Activated CD4-positive, alpha-beta T cell treated with anti-CD3 and anti-CD28 coated beads, Interleukin-10, Interleukin-2, amounts not matched to agents 100 ng/mL and 50 ng/mL, durations not matched to agents 16 hours and 8 hours (primary cell): ENCODE data around the gene DBN1.

Experiments used
- DNase-seq: peaks from one replicate; pipeline ENCODE4 v3.0.0-alpha.2; 2020

DBN1 gene

DNA sequence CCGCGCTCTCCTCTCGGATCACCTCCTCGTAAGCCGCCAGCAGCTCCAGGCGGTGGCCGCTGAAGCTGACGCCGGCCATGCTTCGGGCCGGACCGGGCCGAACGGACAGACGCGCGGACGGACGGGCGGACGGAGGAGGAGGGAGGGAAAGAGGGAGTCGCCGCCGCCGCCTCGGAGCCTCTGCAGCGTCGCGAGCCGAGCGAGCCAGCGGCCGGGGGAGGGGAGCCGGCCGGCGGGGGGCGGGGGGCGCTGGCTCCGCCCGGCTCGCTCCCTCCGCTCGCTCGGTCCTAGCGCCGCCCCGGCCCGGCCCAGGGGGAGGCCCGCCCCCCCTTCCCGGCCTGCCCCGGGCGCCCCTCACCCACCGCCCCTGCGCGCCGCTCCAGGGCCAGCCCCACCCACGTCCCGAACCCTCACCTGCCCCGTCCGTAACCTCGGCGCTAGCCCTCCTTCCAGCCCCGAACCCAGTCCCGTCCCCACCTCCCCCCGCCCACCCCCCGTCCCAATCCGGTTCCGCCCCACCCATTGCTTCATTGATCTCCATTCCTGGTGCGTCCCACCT, at the start of gene DBN1:
DBN1 (minus strand) TSS at position 192 of the 559 bp plus-strand sequence; CDS start at position 79, 113 bp downstream.
- no peak for DNase-seq

DNA sequence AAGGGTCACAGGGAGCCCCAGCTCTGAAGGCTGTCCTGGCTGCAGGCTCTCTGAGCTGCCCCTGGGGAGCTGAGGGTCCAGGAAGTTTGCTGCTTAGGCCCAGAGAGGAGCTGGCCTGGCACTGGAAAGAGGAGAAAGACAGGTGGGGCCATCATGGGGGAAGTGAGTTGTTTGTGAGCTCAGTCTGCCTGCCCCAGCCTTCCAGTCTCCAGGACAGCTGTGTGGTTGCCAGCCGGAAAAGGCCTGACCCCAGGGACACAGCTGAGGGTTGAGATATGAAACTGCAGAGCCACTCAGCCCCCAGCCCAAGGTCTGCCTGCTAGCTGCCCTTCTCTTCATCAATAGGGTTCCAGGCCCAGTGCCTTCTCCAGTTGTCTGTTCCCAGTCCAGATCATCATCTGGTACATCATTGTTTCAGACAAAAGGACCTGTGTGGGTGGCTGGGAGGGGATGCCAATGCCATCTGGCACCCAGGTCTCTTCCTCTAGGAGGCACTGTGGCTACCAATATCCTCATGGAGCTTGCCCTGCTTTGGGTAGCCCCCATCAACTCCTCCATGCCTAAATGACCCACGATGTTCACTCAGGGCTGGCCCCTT, 47.6 kb upstream of the DBN1 start:
- DNase-seq, result no peak

DNA sequence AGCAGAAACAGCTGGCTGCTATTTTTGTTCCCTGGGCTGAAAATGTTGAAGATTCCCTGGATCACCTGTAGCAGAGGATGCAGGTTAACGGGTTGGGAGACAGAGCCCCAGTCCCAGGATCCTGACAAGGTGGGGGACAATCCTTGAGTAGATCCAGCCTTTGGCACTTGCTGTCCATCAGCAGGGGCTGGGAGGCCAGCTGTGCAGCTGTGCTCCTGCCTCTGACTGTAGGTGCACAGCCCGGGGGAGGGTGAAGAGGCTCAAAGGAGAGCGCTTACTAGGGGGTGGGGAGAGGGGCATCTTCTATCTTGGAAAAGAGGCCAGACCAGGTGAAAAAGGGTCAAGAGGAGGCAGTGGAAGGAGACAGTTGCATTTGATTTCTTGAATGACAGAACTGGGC, 46.8 kb upstream of the DBN1 start:
- no peak for DNase-seq

DNA sequence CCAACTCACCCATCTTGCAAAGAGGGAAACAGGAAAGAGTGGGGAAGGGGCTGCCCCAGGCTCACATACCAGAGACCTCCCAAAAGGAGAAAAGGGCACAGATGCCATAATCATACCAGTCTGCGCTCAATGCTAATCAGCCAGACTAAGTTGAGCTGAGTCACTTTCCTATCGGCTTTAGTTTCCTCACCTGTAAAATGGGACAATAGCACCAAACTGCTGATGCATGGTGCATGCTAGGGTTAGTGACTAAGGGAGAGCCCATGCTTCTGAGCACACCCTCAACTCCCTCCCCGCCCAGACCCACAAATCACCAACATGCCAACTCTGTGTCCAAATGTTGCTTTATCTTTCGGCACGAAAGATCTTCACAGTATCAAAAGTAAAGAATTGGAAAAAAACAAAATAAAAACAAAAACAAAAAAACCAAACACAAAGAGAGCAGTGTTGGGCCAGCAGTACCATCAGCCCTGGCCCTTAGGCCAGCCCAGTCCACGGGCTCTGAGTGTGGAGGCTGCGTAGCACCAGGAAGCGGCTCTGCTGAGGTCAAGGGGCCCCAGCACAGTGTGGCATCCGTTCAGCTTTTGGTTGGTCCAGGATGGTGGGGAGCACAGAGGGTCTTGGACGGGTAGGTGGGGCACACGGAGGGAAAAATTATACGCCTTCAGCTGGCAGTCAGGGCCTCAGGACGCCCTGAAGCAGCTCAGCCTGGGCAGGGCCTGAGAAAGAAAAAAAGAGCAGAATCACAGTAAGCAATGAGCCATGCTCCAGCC, 46.2 kb upstream of the DBN1 start:
- no peak for DNase-seq

DNA sequence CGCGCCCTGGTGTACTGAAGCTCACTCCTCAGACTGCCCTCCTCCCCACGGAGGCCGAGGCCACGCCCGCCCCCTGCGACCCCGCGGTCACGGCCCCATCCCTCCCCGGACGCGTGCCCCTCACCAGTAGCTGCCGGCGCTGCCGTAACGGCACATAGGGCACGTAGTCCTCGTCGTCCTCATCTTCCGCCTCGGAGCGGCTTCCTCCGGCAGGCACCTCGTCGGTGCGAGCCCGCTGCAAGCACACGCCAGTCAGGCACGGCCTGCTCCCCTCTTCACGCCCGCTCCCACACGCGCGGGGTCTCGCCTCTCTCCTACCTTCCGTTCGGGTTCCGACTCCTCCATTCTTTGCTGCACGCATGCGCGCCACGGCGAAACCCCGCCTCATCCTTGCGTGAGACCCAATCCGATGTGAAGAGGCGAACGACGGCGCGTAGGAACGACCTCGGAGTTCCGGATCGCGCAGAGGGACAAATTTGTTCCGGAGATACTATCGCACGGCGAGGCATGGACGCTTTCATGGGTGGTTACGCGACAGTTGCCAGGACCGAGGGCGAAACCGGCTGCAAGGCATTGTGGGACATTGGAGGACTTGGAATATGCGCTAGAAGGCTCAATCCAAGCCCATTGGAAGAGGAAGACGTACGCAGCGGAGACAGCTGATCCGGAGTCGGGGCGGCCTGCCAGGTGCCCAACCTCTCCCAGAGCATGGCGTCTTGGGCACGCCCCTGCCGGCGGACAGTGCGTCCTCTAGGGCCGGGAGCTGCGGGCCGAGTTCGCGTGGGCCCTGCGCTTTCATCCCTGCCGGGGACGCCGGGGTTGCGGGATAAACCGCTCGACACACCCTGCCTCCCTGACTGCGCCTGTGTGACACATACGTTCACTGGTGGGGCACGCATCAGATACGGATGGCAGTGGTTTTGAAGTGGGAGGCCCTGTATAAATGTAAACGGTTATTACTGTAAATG, 43.5 kb upstream of the DBN1 start, which contains the start of gene DDX41:
DDX41 (minus strand) TSS at position 361 of the 968 bp plus-strand sequence; CDS start at position 345, 16 bp downstream.
- peak; percentile 98 for DNase-seq

DNA sequence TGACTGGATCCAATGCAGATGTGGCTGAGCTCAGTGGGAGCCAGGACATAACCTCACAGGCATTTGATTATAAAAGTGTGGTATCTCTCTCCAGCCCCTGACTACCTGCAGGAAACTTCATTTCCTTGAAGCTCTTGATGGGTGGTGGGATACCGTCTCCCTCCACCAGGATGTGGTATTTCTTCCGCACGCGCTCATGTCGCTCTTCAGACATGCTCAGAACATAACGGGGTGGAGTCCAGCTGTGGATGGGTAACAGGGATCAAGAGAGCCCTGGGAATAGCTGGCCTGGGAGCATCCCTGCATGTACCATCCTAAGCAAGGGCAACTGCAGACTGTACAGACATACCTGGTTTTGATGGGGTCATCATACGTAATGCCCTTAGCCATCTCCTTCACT, 42.1 kb upstream of the DBN1 start:
- DNase-seq, result no peak

DNA sequence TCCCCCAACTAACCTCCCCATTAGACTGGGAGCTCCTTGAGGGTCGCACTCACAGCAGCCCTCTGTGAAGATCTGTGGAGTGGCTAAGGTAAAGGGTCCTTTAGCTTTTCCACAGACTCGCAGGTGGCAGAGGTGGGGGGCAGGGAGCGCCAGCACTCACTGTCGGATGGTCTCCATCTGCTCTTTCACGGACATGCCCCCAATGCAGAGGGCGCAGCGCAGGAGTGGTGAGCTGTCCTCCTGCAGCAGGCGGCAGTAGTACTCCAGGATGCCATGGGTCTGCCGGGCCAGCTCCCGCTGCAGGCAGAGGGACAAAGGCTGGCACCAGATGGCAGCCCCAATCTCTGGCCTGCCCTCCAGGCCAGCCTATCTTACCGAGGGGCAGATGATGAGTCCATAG, 41.1 kb upstream of the DBN1 start:
- DNase-seq, result no peak

DNA sequence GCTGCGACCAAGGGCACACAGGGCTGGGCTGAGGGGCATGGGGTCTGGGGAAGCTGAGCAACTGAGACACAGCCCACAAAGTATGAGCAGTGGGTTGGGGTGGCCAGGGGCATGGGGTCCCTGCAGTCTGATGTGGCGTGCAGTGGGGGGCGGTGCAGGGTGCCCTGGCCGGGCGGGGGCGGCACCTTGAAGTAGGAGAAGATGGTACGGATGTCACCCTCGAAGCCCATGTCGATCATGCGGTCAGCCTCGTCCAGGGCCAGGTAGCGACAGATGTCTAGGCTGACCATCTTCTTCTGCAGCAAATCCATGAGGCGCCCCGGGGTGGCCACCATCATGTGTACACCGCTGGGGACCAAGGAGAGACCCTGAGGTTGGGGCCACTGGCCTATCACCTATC, 40.1 kb upstream of the DBN1 start:
- no peak for DNase-seq

DNA sequence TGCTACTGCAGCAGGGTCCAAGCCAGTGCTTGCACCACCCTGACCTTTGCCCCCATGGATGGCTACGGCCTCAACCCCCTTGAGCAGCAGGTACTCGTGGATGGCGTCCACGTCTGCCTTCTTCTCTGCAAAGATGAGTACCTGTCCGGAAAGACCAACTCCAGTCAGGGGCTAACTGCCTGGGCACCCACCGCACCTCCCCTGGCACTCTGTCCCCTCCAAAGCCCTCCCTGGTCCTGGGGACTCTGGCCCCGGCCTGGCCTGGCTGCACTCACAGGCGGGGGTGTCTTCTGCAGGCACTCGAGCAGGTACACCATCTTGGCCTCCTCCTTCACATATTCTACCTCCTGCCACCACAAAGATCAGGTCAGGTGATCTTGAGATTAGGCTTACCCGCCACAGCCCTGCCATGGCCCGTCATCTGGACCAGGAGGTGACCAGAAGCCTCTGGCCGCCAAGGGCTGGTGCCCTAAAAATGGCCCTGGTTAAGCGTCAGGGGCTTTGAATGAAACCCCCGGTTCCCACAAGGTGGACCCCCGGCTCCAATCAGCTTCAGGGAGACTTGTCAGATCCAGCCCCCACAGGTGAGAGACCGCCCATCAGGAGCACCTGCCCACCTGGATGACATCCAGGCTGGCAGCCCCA, 39.4 kb upstream of the DBN1 start:
- DNase-seq, result no peak

DNA sequence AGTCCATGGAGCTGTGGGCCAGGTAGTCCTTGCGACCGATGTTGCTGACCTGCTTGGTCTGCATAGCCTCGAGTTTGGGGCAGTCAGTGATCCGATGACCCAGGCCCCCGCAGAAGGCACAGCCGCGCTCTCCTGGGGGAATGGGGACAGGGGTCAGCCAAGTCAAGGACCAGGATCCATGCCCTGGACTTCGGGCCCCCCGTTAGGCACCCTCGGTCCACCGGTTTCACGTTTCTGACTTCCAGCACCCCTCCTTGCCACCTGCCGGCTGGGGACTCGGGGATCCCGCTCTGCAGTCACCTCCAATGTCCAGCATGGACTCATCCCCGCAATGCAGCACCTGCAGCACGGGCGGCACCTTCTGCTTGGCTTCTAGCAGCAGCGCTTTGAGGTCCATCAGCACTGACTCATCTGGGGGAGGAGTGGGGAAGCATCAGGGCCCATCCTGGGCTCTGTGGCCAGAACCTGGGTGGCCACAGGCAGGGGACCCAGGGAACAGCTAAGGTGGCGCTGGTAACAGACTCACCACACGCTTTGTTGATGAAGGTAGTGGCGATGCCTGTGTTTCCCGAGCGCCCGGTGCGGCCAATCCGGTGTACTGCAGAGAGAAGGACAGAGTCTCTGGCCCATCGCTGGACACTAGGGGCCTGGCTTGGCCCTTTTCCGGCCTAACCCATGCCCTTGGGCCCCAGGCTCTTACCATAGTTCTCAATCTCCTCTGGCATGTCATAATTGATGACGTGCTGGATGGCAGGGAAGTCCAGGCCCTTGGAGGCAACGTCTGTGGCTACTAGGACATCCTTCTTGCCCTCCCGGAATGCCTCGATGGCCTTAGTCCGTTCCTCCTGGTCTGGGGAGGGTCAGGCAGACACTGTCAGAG, 38.6 kb upstream of the DBN1 start:
- no peak for DNase-seq

DNA sequence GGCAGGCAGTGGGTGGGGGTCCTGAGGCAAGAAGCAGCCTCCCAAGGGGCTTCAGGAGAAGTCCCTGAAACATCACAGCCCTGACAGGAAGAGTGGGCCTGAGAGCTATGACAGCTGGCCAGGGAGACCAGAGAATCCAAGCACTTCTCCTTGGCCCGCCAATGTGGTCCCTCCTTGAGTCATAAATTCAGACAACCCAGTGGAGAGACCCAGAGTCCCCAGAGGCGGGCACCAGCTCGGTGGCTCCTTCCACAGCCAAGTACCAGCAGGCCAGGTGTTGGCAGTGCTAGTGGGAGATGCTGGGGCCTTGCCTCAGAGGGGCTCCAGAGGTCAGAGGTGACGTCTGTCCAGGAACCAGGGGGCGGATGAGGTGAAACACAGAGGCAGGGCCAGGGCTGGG, 37.7 kb upstream of the DBN1 start:
- DNase-seq, result no peak

DNA sequence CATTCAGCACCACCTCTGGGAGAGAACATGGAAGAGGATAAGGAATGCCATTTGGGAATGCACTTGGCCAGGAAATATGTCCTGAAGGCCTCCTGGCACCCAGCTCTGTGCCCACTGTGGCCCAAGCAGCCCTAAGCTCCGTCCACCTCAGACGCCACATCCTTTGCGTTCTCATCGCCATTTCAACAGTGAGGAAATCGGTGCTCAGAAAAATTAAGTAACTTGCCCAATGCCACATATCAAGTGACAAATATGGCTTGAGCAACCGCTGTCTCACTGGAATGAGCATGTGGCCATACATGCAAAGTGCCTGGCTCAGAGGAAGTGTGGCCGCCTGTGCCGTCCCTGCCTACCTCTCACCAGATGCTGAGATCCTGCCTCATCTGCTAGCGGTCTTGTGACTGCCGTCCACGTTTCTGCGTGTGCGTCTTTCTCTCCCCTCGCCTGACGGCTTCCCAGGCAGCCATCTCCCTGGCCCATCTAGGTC, 37.2 kb upstream of the DBN1 start:
- no peak for DNase-seq

DNA sequence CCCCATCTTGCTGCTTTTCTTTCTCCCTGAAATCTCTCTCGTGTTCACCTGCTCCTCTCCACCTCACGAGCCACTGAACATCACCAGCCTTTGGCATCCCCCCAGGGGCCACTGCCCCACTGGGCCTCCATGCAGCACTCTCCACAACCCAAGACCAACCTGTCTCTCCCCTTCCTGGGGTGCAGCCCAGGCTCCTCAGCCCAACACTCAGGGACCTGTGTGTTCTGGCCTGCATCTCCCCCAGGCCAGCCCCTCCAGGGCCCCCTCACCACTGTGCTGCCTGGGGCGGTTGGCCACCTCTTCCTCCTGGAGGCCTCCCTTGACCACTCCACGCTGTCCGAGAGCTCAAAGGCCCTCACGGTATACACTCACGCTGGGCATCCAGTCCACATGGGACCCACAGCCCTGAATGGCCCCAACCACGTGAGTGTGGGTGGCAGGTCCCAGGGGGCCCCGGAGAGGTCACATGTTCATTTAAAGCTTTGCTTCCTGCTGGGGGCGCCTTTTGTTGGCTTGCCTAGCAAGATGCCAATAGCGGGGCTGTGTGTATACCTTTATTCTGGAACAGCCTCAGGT, 36.6 kb upstream of the DBN1 start:
- no peak for DNase-seq

DNA sequence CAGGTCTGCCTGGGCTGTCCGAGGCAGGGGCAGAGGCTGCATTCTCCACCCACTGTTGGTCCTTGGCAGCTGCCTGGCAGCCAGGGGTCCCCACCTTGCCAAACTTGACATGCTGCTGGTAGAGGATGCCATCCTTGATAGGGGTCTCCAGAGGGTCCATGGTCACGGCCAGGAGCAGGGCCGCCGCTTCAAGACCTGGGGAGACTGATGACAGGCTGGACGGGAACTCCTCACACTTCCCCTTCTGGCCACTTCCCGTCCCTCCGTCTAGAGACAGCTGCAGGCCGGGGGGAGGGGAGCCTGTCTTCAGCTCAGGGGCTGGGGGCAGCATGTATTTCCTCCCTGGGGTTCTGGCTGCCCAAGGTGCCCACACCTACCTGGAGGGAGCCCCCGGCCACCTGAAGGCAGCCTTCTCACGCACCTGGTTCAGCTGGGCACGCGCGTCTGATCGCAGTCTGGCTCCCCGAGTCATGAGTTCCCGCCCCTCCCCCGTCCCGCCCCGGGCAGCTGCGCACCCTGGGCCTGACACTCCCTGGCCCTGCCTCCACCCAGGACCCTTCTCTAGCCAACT, 36.0 kb upstream of the DBN1 start, which contains the start of gene DOK3:
DOK3 (minus strand) TSS at position 446 of the 571 bp plus-strand sequence; CDS start at position 160, 286 bp downstream.
- no peak for DNase-seq

DNA sequence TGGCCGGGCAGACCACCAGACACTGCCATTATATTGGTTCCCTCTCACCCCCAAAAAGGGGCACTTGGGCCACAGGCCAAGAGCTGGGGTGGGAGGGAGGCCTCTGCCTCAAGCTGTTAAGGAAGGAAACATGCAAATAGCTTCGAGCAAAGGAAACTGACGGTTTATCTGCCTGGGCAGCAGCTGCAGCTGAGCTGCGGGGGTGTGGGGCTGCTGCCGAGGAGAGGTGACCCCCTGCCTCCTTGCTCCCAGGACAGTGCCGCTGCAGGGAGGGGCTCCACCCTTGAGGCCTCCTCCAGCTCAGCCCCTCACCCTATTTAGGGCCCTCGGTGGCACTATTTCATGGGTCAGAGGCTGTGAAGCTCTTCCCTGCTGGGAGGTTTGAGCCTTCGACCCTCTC, 35.4 kb upstream of the DBN1 start:
- no peak for DNase-seq

DNA sequence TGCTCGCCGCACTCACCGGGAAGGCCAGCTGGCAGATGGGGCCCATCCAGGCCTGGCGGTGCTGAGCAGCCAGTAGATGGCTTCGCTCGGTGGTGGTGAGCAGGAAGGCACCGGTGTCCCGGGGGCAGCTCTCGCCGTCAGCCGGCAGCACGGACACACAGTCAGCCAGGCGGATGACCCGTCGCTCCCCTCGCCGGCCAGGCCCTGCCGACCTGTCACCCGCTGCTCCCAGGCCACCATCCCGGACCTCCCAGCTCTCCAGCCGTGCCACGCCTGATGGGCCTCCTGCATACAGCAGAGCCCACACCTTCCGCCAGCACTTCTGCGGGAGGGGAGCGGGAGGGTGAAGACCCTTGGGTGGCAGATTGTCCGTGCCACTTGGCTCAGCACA, 34.8 kb upstream of the DBN1 start:
- no peak for DNase-seq

DNA sequence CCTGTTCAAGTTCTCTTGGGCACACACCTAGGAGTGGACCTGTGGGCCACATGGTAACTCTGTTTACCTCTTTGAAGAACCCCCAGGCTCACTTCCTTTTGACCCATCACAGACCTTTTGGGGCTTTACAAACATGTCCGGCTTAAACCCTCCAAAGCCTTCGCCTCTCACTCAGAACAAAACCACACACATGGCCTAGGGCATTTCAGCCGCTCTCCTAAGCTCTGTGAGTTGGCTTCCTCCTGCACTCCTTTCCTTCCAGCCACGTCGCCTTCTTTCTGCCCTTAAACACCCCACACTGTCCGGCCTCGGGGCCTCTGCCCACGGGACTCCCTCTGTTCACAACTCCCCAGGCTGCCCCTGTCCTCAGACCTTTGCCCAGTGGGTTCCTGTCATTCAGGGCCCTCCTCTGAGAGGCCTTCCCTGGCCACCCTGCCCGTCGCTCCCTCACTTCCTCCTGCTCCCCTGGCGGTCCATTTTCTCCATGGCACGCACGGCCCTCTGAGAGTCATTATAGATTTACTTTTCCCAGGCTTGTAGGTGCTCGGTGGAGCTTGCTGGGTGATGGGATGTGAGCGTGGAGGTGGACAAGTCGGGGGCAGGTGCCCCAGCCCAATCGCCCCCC, 34.3 kb upstream of the DBN1 start:
- no peak for DNase-seq

DNA sequence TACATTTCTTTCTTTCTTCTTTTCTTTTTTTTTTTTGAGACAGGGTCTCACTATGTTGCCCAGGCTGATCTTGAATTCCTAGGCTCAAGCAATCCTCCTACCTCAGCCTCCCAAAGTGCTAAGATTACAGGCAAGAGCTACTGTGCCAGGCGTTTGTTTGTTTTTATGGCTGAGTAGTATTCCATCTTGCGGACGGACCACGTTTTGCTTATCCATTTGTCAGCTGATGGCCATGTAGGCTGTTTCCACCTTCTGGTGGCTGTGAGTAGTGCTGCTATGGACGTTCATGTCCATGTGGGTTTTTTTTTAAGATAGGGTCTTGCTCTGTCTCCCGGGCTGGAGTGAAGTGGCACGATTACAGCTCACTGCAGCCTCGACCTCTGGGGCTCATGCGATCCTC, 33.7 kb upstream of the DBN1 start:
- no peak for DNase-seq

DNA sequence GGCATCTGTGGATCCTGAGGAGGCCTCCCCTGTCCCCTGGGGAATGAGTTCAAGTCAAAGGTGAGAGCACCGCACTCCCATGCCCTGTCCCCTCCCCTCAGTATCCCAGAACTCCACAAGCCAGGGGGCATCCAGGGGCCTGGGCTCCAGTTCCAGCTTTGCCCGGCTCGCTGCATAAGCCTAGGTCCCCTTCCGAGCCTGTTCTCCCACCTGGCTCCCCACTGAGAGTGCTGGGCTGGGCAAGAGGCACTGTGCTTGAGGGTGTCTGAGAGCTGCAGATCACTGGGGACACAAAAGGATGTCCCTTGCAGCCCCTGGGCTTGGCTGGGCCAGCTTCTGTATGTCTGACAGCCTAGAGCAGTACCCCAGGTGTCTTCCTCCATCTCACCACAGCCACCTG, 31.6 kb upstream of the DBN1 start:
- DNase-seq, result no peak
